ENCODE measurements around the gene ACMSD.
"Not testable (repeated sequence)": the region's sequence is repeated elsewhere in the genome, so short reads cannot be mapped to it uniquely, and the experiment has no call there.

Gene ACMSD

DNA sequence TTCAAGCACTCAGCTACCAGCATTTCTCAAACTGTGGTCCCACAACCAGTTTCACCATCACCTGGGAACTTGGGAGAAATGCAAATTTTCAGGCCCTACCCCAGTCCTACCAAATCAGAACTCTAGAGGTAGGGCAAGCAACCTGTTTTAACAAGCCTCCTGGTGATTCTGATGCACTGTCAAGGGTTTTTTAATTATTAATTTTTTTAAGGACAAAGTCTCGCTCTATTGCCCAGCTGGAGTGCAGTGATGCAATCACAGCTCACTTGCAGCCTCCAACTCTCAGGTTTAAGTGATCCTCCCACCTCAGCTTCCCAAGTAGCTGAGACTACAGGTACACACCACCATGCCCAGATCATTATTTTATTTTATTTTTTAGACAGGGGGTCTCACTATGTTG is 7.8 kb downstream of the ACMSD start:
- FAIRE-seq (no peak), DNase-seq (ENCODE audit: extremely low spot score, insufficient read length, low read depth) (no peak)

DNA sequence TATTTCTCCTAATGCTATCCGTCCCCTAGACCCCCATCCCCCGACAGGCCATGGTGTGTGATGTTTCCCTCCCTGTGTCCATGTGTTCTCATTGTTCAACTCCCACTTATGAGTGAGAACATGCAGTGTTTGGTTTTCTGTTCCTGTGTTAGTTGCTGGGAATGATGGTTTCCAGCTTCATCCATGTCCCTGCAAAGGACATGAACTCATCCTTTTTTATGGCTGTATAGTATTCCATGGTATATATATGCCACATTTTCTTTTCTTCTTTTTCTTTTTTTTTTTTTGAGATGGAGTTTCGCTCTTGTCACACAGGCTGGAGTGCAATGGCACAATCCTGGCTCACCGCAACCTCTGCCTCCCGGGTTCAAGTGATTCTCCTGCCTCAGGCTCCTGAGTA is 9.2 kb downstream of the ACMSD start:
- not testable (repeated sequence) for FAIRE-seq; DNase-seq (ENCODE audit: extremely low spot score, insufficient read length, low read depth)

DNA sequence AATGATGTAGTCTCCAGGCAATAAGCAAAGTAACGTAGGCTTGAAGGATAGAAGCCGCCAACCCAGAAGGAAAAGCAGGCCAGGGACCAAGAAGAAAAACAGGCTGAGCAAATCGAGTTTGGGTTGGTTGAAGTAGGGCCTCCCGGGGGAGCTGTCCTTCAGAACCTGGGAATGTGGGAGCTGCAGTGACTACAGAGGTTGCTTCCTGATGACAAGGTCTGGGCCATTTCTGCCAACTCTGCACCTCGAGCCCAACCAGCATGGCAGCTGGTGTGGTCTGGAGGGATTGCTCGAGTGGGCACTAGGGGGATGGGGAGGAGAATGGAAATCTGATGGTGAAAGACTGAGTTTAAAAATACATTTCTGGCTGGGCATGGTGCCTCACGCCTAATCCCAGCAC is 14.1 kb downstream of the ACMSD start:
- FAIRE-seq (no peak), DNase-seq (ENCODE audit: extremely low spot score, insufficient read length, low read depth) (no peak)

DNA sequence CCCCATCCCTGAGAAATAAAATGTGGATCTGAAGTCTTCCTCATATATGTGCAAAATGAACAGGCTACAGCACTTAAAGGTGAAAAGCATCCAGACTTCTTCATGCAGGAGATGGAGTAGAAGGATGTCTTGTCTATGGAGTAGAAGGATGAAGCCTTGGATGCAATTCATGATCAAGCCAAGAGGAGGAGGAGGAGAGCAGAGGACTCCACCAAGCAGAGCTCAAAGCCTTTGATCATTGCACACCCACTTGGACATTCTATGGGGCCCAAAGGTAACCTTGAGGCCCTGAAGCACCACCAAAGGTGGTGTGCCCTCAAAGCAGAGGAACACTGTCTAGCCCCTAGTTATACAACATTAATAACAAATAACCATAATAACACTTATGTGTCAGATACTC is 17.3 kb downstream of the ACMSD start:
- FAIRE-seq: no peak
- no peak for DNase-seq (ENCODE audit: extremely low spot score, insufficient read length, low read depth)

DNA sequence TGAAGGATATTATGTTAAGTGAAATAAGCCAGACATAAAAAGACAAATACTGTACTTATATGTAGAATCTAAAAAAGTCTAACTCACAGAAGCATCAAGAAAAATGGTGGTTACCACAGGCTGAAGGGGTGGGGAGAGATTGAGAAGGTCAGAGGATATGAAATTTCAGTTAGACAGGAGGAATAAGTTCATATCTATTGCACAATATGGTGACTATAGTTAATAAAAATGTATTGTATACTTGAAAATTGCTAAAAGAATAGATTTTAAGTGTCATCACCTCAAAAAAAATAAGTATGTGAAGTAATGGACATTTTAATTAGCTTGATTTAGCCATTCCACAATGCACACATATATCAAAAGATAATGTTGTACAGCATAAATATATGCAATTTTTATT is 19.8 kb downstream of the ACMSD start:
- FAIRE-seq: no peak
- DNase-seq (ENCODE audit: extremely low spot score, insufficient read length, low read depth): no peak

DNA sequence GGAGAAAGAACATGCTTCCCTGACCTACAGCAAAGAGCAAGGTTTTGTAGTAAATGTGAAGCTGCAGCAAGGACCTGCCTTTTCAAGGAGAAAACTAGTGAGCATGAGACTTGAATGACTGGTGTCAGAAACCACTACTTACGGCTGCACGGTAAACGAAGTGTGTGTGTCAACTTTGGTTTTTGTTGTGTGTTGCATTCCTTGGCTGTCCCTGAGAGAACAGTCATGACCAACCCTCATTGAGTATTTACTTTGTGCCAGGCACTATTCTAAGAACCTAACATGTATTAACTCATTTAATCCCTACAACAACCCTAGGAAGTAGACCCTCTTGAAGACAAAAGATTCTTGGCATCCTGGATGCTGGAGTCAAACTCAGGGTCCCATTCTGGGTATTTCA is 22.8 kb downstream of the ACMSD start:
- FAIRE-seq: no peak
- no peak for DNase-seq (ENCODE audit: extremely low spot score, insufficient read length, low read depth)

DNA sequence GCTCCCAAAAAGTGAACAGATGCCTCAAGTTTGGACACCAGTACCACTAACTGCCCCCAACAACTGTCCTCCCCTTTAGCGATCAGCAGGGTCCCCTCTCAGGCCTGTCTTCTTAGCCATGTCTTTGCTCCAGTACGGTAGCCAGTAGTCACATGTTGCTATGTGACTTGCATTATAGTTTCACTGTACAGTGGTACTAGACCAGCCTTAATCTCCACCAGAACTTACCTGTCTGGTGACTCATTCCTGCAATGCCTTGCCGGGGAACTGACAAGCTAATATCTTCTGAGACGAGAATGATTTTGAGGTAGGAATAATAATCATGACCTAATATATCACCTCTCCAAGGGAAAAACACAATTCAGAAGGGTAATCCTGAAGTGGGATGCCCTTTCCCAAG is 23.7 kb downstream of the ACMSD start:
- DNase-seq (ENCODE audit: extremely low spot score, insufficient read length, low read depth): no peak
- no peak for FAIRE-seq

DNA sequence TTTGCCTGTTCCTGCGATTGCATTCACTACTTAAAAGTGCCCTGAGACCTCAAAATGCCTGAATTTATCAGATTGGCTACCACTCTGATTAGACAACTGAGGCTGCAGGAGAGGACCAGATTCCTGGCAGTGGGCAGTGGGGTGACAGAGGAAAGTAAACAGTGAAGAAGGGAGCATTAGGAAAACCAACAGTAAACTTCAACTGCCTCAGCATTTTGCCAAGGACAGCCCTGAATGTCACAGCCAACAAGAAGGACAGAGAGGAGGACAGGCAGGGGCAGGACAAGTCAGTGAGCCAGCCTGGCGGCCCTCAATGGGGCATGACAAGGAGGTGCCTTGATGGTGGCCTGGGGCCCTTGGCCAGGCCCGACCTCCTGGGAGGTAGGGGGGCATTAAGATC is 24.3 kb downstream of the ACMSD start:
- DNase-seq (ENCODE audit: extremely low spot score, insufficient read length, low read depth) (no peak), FAIRE-seq (no peak)

DNA sequence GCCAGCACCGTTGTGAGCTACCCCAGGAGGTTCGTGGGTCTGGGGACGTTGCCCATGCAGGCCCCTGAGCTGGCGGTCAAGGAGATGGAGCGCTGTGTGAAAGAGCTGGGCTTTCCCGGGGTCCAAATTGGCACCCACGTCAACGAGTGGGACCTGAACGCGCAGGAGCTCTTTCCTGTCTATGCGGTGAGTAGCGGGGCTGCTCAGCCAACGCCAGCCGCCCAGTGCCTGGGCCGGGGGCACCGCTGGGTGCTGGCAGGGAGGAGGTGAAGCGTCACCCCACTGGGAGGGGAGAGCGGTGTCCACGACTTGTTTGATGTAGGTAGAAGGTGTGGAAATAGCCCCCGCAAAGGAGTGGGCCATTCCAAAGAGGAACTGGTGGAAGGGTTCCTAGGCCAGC is 25.0 kb downstream of the ACMSD start:
- no peak for FAIRE-seq
- no peak for DNase-seq (ENCODE audit: extremely low spot score, insufficient read length, low read depth)

DNA sequence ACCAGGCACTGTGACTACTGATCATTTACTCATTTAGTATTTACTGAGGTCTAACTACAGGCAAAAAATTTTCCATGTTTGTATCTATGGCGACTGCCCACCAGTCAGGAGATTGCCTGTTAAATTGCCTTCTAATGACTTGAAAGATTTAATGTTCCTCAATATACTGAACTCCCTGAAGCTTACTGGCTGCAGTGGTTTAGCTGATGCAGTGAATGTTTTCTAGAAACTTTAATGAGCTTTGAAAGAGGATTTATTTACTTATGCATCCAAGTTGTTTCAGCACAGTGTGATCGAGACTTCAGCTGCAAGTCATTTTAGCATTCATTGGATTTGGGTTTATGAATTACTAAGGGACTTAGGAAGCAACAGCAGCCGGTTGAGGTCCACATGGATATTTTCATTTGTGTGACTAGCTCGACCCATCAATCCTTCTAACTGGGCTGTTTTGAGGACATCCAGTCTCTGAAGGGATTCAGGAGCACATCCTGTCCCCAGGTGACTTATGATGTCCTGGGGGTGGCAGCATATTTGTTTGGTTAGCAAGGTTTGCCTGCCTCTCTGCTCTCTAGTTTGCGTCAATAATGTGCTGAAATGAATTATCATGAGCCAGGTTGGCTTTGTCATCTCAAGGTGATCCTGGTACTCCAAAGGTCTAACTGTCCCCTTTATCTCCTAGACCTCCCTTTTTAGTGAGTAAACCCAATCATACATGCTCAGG is 26.8 kb downstream of the ACMSD start:
- DNase-seq (ENCODE audit: extremely low spot score, insufficient read length, low read depth) (no peak), FAIRE-seq (no peak)

DNA sequence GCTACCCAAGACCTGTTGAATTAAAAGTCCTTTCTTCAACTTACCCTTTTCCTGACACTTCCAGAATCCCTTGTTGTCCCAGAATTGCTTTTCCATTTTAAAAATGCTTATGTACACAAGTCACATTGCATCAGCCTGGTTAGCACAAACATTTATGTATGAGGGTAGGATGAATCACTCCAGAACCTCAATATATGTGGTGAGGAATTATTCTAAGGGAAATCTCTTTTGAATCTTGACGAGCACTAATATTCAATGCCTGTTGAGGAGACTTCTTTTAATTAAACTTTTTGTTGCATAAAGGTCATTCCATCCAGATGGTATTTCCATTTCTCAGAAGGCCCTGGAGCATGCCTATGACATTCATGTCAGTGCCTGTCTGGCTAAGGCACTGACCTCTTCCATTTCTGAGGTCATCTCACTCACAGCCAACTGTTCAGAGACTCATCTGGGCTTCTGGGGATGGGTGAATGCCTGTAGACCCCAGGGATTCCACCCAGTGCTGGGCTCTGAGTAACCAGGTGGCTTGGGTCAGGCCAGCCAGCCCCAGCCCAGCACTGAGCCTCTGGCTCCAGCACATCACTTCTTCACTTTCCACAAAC is 28.2 kb downstream of the ACMSD start:
- DNase-seq (ENCODE audit: extremely low spot score, insufficient read length, low read depth): no peak
- FAIRE-seq: no peak

DNA sequence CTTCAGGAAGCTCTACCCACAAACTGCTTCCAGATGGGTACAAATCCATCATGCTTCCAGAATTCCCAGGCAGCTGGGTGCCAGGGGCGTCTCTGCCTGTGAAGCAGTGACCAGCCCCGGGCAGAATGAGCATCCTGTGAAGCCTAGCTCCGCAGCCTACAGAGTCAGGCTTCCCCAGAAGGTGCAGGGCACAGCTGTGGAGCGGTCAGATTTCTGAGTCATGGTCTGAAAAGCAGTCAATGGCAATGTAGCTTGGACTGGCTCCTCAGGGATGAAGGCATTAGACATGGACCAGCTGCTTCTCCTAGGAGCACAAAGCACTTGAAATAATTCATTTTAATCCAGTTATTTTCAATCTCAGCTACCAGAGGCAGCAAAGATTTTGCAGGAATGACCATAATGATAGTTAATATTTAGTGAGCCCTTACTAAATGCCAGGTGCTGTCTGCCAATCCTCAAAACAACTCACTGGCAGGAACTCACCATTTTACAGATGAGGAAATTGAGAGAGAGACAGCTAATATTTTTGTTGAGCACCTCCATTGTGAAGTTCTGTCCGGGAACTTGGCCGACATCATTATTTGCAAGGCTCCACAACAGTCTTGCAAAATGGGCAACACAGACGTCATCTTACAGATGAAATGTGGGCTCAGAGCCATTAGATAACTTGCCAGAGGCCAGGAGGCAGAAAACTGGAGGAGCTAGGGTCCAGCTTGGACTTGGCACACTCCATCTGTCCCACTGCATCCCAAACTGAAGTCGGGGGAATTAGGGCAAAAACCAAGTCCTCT is 31.7 kb downstream of the ACMSD start:
- FAIRE-seq (no peak), DNase-seq (ENCODE audit: extremely low spot score, insufficient read length, low read depth) (no peak)

DNA sequence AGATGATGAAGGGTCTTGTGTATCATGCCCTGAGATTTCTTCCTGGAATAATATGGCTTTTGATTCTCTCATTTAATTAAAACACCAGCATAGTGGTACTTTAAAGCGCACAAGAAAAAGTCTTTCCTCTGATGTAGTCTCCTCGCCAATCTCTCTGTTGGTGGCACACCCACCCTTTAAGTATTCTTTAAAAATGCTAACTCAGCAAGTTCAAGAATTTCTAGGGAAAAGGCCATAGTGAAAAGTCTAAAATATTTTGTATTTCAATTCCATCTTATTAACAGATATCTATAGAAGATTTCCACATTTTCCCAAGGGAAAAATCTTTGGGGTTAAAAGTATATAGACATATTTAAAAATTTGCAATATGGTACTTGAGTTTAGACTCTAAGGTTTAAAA is 34.7 kb downstream of the ACMSD start:
- FAIRE-seq (no peak), DNase-seq (ENCODE audit: extremely low spot score, insufficient read length, low read depth) (no peak)

DNA sequence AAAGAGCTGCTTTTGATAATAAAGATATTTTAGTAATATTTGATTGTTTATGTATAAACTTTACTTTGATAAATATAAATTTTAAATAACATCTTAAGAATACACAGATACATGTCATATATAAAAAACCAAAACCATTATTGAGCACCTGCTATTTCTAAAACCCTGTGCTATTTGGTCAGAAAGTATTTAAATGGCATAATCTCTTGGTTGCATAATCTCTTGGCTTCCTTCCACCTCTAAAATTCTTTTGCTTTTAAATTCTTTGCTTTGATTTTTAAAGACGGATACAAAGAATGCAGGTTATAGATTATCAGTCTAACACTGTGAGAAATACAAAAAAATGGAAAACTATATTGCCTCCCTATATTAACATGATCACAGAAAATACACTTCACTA is 36.9 kb downstream of the ACMSD start:
- DNase-seq (ENCODE audit: extremely low spot score, insufficient read length, low read depth) (no peak), FAIRE-seq (no peak)

DNA sequence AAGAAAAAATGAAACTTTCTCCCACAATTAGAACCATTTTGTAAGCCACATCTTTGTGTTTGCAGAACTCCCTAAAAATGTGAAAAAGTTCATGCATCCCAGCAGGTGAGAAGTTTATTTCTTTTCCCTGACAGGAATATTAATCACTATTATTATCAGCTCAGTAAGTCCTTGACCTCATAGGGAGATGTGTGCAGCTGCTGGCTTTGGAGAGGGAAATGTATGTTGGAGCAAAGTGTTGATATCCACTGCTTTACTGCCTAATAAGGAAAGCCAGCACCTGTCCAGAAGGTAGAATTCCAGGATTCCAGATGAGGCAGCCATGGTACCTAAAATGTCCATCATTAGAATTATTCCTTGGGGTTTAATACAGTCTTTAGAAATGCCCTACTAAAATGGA is 44.4 kb downstream of the ACMSD start:
- FAIRE-seq: no peak
- DNase-seq (ENCODE audit: extremely low spot score, insufficient read length, low read depth): no peak

DNA sequence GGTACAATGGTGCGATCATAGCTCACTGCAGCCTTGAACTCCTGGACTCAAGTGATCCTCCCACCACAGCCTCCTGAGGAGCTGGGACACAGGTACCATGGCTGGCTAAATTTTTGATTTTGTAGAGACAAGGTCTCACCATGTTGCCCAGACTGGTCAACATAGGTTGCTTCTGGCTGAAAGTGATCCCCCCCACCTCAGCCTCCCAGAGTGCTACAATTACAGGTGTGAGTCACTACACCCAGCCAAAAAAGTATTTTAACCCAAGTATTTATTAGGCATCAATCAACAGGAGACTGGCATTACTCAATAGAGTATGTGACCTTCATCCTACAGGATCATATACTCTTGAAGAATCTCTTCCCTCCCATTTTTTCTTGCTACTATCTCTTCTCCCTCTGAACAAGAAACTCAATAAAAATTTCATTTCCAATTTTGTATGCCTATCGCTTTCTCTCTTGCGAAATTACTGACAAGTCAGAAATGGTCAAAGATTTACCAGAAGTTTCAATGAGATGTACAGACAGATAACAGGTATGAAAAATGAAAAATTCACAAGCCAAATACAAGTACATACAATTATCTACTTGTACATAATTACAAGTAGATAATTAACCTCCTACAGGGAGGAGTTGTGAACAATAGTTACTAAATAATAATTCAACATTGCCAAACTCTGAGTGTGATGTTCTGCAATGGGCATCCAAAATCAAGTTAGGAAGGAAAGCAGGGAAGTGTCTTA is 45.3 kb downstream of the ACMSD start:
- no peak for FAIRE-seq
- no peak for DNase-seq (ENCODE audit: extremely low spot score, insufficient read length, low read depth)

DNA sequence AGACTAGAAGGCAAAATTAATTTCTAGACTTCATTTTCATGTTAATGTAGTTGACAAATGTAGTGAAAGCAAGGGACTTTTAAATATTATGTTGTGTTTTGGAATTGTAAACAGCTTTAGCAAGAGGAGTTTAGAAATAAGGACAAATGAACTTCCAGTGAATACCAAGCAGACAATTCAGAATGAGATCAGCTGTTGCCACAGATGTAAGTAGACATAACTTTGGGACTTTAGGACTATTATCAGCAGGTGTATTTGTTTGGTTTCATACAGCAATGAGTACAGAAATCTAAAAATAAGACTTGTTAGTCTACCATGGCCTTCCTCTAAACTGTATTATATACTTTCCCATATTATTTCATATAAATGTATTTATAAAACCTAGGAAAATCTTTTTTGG is 46.0 kb downstream of the ACMSD start:
- FAIRE-seq (no peak), DNase-seq (ENCODE audit: extremely low spot score, insufficient read length, low read depth) (no peak)

DNA sequence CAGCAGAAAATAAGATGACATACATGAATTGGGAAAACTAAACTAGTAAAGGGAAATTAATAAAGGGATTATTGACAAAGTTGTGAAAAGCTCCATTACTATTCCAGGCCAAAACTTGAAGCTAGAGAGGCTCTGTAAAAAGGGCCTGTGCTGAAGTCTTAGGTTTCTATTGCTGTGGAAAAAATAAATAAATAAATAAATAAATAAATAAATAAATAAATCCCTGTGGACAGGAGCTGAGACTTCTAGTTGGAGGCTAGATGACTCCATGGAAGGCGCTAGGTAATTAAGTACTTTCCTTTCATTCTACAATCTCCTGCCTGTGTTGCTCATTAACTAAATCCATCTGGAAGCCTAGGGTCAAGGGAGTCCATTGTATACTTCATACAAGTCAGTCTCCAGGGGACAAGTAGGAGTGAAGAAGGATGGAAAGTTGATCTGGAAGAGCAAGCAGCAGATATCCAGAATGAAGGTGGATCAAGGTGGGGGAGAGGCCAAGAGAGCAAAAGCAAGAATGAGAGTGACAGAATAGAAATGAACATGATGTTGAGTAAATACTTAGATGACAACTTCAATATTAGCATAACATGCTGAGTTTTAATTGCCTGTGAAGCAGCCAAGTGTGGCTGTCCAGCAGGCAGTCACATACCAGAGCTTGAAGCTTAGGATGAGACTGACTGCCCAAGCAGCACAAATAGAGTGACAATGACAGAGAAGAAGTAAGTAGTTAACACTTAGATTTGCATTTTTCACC is 54.0 kb downstream of the ACMSD start:
- FAIRE-seq (no peak), DNase-seq (ENCODE audit: extremely low spot score, insufficient read length, low read depth) (no peak)

DNA sequence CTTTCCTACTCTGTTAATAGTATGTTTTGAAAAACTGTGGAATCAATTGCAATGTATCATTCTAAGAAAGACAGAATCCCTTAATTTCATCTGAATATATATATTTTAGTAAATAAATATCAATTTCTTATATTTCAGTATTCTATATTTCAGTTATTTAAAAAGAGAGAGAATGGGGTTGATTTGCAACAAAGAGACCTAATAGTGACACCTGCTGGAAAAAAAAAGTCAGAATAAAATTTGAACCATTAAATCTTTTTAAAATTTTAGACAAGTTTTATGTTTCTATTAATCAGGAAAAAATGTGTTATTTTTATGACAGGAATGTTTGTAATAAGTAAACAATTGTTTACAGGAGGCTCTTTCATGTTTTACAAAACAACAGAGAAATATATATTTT is 59.5 kb downstream of the ACMSD start:
- DNase-seq (ENCODE audit: extremely low spot score, insufficient read length, low read depth) (no peak), FAIRE-seq (no peak)

DNA sequence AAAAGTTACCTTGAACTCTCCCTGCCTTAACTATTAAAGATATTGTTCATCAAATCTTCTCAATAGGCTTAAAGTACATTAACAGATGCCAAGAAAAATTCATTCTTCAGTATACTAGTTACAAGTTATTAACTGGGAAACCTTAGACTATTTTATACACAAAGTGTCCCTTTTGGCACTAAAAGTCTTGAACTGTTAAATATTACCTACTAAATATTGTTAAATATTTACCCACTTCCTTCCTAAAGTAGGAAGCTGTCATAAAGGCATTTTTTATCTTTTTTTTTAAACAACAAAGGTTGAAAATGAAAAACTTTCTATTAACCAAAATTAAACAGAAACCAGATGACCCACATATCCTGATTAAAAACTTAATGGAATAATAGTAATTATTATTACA is 60.8 kb downstream of the ACMSD start:
- FAIRE-seq: peak; percentile 18

More for the DNA sequence above, 60.8 kb downstream of the ACMSD start:
- DNase-seq (ENCODE audit: extremely low spot score, insufficient read length, low read depth): no peak
